OCI-LY3 (cell line): ENCODE data around the gene SCP2.

Experiments
- CTCF ChIP-seq: fragments of 200-600, 300-600 bp; sonication (generic); IDR thresholded peaks from 2 replicates; pipeline ENCODE4 v1.5.1; 2014; ENCODE audit warnings: antibody characterized with exemption, low read length, low read depth
- EZH2phosphoT487 ChIP-seq: fragments of 200-600 bp; shearing (Covaris generic); IDR thresholded peaks from 2 replicates; pipeline ENCODE4 v1.6.1; 2018; ENCODE audit warnings: antibody characterized with exemption, mixed run types, low read depth

DNA sequence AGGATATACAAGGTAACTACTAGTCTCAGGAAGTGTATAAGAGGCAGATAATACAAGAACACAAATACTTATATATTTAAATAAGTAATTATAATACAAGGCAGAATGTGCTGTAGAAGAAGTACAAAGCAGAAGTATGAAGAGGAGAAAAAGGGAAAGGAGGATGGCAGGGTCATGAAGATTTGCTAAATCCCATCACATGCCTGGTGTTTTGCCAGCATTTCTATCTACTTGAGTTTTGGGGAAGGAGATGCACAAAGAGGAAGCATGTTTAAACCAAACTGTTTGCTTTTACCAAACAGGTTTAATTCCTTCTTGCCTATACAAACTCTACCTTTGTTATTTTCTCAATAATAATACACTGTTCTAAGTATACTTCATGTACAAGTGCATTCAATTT is 74.1 kb downstream of the SCP2 start:
- TF ChIP-seq CTCF (no peak), EZH2phosphoT487 (no peak)
